Measurements from ENCODE around the gene GIPR. TPM values are rescaled to one million over a fixed set of nuclear protein-coding genes. Genes with fewer than 3 reads are reported as not detected.

The GIPR gene
- total RNA-seq (2022; extraction: Qiagen RNA extraction; ENCODE audit: low read depth), result 1.3 to 4.0 TPM (median 2.7 TPM) in 5 replicates

GRCh38 chr19:45667620-45668341 lies at the start of gene GIPR:
TSS of gene GIPR (plus strand) at chr19:45668221. CDS start at chr19:45669521, 1,300 bp downstream.

GRCh38 chr19:45638930-45639729 lies 28.9 kb upstream of the GIPR start, which contains the start of gene EML2:
TSS of gene EML2 (minus strand) at chr19:45639397. CDS start at chr19:45639376, 21 bp downstream.

GRCh38 chr19:45691516-45692186 lies 23.6 kb downstream of the GIPR start, which contains the start of gene SNRPD2:
TSS of gene SNRPD2 (minus strand) at chr19:45691953. CDS start at chr19:45691888, 65 bp downstream.

GRCh38 chr19:45692187-45693105 lies 24.4 kb downstream of the GIPR start, which contains the start of gene QPCTL:
TSS of gene QPCTL (plus strand) at chr19:45692666. CDS start at chr19:45692704, 38 bp downstream.

DNA sequence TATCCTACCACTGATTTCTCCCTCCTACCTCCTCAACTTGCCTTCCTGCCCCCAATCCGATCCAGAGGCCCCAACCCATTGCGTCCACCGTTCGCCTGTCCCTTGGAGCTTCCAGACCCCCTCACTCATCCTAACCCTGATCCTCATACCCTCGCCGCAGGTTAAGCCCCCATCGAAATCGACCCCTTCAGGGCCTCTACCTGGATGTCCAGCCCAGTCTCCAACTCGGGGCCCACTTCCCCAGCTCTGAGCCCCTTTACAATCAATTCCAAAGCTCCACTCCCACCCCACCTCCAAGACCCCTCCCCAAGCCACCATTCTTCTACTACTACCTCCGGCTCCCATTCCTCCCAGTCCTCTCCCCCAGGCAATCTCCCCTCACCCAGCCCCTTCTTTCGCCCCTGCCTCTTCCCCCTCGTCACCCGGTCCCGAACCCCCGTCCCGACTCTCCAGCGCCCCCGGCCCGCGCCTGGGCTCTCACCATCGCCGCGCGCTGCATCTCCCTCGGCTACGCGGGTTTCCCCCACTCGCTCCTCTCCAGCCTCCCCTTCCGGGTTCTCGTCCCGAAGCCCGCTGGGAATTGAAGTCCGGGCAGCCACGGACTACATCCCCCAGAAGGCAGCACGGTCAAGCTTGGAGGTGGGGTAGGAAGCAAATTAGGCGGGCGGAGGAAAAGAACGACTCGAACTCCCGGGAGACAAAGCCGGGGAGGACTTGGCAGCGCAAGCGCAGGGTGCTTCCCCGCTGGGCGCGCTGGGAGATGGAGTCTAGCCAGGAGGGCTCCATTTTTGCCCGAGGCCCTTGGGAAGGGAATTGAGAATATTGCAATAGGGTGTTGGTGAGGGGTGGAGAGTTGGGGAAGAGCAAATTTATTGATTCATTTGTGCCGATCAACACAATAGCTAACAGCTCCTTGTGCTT lies 62.6 kb downstream of the GIPR start, which contains the start of gene FBXO46:
FBXO46 (minus strand) TSS at position 529 of the 921 bp plus-strand sequence. CDS start 17,401 bp downstream, outside the sequence.

Other genes with a start within 250 kb of the GIPR start
- 133 to 168 TPM (median 162 TPM) in 5 replicates for gene ERCC1, start 244.3 kb upstream of the GIPR start, total RNA-seq (2022; extraction: Qiagen RNA extraction; ENCODE audit: low read depth)
- gene FOSB, start 200.2 kb upstream of the GIPR start, total RNA-seq (2022; extraction: Qiagen RNA extraction; ENCODE audit: low read depth), result 13.5 to 20.1 TPM (median 14.6 TPM) in 5 replicates
- 10.6 to 14.5 TPM (median 11.4 TPM) in 5 replicates for gene RTN2, start 171.2 kb upstream of the GIPR start, total RNA-seq (2022; extraction: Qiagen RNA extraction; ENCODE audit: low read depth)
- 5.5 to 7.8 TPM (median 7.1 TPM) in 5 replicates for gene PPM1N, start 169.8 kb upstream of the GIPR start, total RNA-seq (2022; extraction: Qiagen RNA extraction; ENCODE audit: low read depth)
- 153 to 206 TPM (median 182 TPM) in 5 replicates for gene VASP, start 160.7 kb upstream of the GIPR start, total RNA-seq (2022; extraction: Qiagen RNA extraction; ENCODE audit: low read depth)
- gene OPA3, start 83.4 kb upstream of the GIPR start, total RNA-seq (2022; extraction: Qiagen RNA extraction; ENCODE audit: low read depth), result 11.4 to 19.8 TPM (median 17.0 TPM) in 5 replicates
- 0.21 to 0.69 TPM (median 0.30 TPM) in 5 replicates for gene GPR4, start 66.0 kb upstream of the GIPR start, total RNA-seq (2022; extraction: Qiagen RNA extraction; ENCODE audit: low read depth)
- gene EML2, start 28.8 kb upstream of the GIPR start, total RNA-seq (2022; extraction: Qiagen RNA extraction; ENCODE audit: low read depth), result 12.4 to 30.6 TPM (median 26.0 TPM) in 5 replicates
- gene SNRPD2, start 23.7 kb downstream of the GIPR start, total RNA-seq (2022; extraction: Qiagen RNA extraction; ENCODE audit: low read depth), result 727 to 1,166 TPM (median 803 TPM) in 5 replicates
- 6.1 to 10.3 TPM (median 9.5 TPM) in 5 replicates for gene QPCTL, start 24.4 kb downstream of the GIPR start, total RNA-seq (2022; extraction: Qiagen RNA extraction; ENCODE audit: low read depth)
- gene FBXO46, start 62.7 kb downstream of the GIPR start, total RNA-seq (2022; extraction: Qiagen RNA extraction; ENCODE audit: low read depth), result 7.7 to 12.5 TPM (median 9.8 TPM) in 5 replicates
- gene MEIOSIN, start 65.2 kb downstream of the GIPR start, total RNA-seq (2022; extraction: Qiagen RNA extraction; ENCODE audit: low read depth), result 0.08 TPM in 1 of 5 replicates, not detected in the others
- gene SIX5, start 101.0 kb downstream of the GIPR start, total RNA-seq (2022; extraction: Qiagen RNA extraction; ENCODE audit: low read depth), result 15.9 to 31.7 TPM (median 29.2 TPM) in 5 replicates
- 29.8 to 57.5 TPM (median 50.9 TPM) in 5 replicates for gene DMPK, start 114.3 kb downstream of the GIPR start, total RNA-seq (2022; extraction: Qiagen RNA extraction; ENCODE audit: low read depth)
- 14.9 to 44.2 TPM (median 40.3 TPM) in 5 replicates for gene DMWD, start 124.6 kb downstream of the GIPR start, total RNA-seq (2022; extraction: Qiagen RNA extraction; ENCODE audit: low read depth)
- not detected in 5 replicates for gene RSPH6A, start 147.1 kb downstream of the GIPR start, total RNA-seq (2022; extraction: Qiagen RNA extraction; ENCODE audit: low read depth)
- gene SYMPK, start 194.9 kb downstream of the GIPR start, total RNA-seq (2022; extraction: Qiagen RNA extraction; ENCODE audit: low read depth), result 41.7 to 81.9 TPM (median 75.7 TPM) in 5 replicates
- gene FOXA3, start 196.1 kb downstream of the GIPR start, total RNA-seq (2022; extraction: Qiagen RNA extraction; ENCODE audit: low read depth), result 0.35 to 0.93 TPM (median 0.72 TPM) in 5 replicates
- gene IRF2BP1, start 217.9 kb downstream of the GIPR start, total RNA-seq (2022; extraction: Qiagen RNA extraction; ENCODE audit: low read depth), result 14.9 to 40.5 TPM (median 38.1 TPM) in 5 replicates
- gene MYPOP, start 234.4 kb downstream of the GIPR start, total RNA-seq (2022; extraction: Qiagen RNA extraction; ENCODE audit: low read depth), result 5.9 to 11.8 TPM (median 10.4 TPM) in 5 replicates
- gene NANOS2, start 246.6 kb downstream of the GIPR start, total RNA-seq (2022; extraction: Qiagen RNA extraction; ENCODE audit: low read depth), result not detected in 5 replicates